Measurements from ENCODE around the gene METRN. TPM values are rescaled to one million over a fixed set of nuclear protein-coding genes. Genes with fewer than 3 reads are reported as not detected.

Gene METRN
- polyA plus RNA-seq (2012; rRNA removed) = 52.4 and 59.7 TPM in 2 replicates
- polyA plus RNA-seq (2012; cell fraction: cytosol; rRNA removed) = 25.1 and 56.0 TPM in 2 replicates
- 47.0 and 55.6 TPM in 2 replicates for polyA plus RNA-seq (2012; cell fraction: nucleus; rRNA removed)

DNA sequence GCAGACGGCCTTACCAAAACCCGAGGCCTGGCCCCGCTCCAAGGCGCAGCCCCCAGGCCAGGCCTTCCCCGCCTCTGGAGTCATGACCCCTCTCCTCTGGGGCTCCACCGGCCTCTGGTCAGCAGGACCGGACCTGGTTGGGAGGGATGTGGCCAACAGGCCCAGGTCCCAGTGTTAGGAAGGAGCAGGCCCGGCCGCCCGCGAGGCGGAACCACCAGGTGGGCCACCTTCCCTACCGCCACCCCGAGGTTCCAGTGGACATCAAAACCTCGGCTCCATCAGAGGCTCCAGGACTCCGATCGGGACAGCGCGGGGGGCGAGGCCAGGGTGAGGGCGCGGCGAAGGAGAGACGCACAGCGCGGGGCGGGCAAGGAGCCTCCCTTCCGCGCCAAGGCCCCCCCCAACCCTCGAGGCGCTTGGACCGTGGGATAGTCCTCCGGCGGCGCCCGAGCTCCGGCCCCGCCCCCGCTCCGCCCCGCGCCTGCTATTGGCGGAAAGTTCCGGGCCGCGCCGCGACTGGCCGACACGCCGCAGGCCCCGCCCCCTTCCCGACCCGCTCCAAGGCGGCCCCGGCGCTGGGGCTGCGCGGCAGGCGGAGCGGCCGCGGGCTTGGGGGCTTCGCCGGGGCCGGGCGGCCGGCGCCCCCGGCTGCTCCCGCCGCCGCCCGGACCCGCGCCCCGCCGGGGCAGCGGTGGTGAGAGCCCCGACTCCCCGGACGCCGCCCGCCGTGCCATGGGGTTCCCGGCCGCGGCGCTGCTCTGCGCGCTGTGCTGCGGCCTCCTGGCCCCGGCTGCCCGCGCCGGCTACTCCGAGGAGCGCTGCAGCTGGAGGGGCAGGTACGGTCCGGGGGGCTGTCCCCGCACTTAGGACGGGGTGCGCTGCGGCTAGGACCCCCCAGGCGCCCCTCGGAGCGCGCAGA is at the start of gene METRN:
Gene METRN (plus strand): TSS at position 561 of the 919 bp plus-strand sequence. CDS start 172 bp downstream, at position 733.
- ChIA-PET POLR2A (interaction anchor here (1.2 to 2.6 kb wide), 5 partner anchors 8 to 54 kb away, joined by 3 to 13 read pairs (median 4); partner anchors contain the start of gene CCDC78), CTCF (interaction anchor here (1.1 to 22.4 kb wide), 8 partner anchors 10 to 70 kb away, joined by 4 to 358 read pairs (median 20); partner anchors contain the start of genes ANTKMT, CCDC78, CHTF18 and CIAO3)
- Histone ChIP-seq H3K9me2 (no peaks in the 10 kb centered on the region), H3K9me3 (no peaks in the 10 kb centered on the region), H3K27ac (ENCODE audit: low read depth in 2 of 2, low read length in 1 of 2) (peak within 1 kb of the TSS; percentile 56 to 91; a peak in 3 of 4 replicates), H3K36me3 (replicated peaks in 1 of 2; ENCODE audit: control insufficient read depth in 1 of 2, insufficient read depth in 2 of 2, low read length in 1 of 2) (peaks cover 0 to 4% of the 10 kb centered on the region in 2 experiments), H3K79me2 (ENCODE audit: insufficient read depth) (0 out of 2 replicates have a peak, but pooled peaks cover 2% of the 10 kb centered on the region), H4K20me1 (ENCODE audit: insufficient read depth) (peaks cover 12% of the 10 kb centered on the region; the same call in 1 of the 2 replicates), H2AFZ (ENCODE audit: low read depth) (no peak within 1 kb of the TSS), H3K4me1 (ENCODE audit: control insufficient read depth in 1 of 2, insufficient read depth in 2 of 2, low read depth in 1 of 2, low read length in 1 of 2) (peaks cover 23 to 51% of the 10 kb centered on the region in 2 experiments; a peak in 3 of 4 replicates), H3K4me3 (ENCODE audit: low read depth in 2 of 2, low read length in 1 of 2) (peak within 1 kb of the TSS; percentile 66 to 70), H3F3A (replicated peaks; ENCODE audit: insufficient read depth) (peaks cover 32% of the 10 kb centered on the region), H3K27me3 (ENCODE audit: insufficient read depth) (no peaks in the 10 kb centered on the region), H3K4me2 (peak within 1 kb of the TSS; percentile 93), H3K9ac (peak within 1 kb of the TSS; percentile 67)
- peak; percentile 92 for DNase-seq
- WGBS (ENCODE audit: low lambda C conversion rate) = 77% methylated on average over 5 of the region's 108 CpGs
- no peak for TF ChIP-seq TAF1 (IDR thresholded peaks at IDR 0.05; ENCODE audit: borderline replicate concordance, low read depth, low read length)
- TF ChIP-seq, protein P1, sequence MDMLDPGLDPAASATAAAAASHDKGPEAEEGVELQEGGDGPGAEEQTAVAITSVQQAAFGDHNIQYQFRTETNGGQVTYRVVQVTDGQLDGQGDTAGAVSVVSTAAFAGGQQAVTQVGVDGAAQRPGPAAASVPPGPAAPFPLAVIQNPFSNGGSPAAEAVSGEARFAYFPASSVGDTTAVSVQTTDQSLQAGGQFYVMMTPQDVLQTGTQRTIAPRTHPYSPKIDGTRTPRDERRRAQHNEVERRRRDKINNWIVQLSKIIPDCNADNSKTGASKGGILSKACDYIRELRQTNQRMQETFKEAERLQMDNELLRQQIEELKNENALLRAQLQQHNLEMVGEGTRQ (IDR thresholded peaks at IDR 0.05; ENCODE audit: borderline replicate concordance, low read depth, low read length) = no peak
- no peak for TF ChIP-seq SIN3A (IDR thresholded peaks at IDR 0.05; ENCODE audit: borderline replicate concordance, low read depth, low read length)
- no peak for TF ChIP-seq SMC3 (IDR thresholded peaks at IDR 0.05; ENCODE audit: low read depth, low read length)
- no peak for TF ChIP-seq NRF1 (IDR thresholded peaks at IDR 0.05; ENCODE audit: low read depth, low read length)
- TF ChIP-seq TEAD4 (IDR thresholded peaks at IDR 0.05; ENCODE audit: borderline replicate concordance, insufficient read depth) = no peak
- no peak for TF ChIP-seq RAD21 (IDR thresholded peaks at IDR 0.05; ENCODE audit: low read length)
- no peak for TF ChIP-seq MXI1 (IDR thresholded peaks at IDR 0.05; ENCODE audit: low read depth, low read length)
- TF ChIP-seq, protein P2, sequence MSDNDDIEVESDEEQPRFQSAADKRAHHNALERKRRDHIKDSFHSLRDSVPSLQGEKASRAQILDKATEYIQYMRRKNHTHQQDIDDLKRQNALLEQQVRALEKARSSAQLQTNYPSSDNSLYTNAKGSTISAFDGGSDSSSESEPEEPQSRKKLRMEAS (IDR thresholded peaks at IDR 0.05; ENCODE audit: low read depth) = peak; percentile 83

DNA sequence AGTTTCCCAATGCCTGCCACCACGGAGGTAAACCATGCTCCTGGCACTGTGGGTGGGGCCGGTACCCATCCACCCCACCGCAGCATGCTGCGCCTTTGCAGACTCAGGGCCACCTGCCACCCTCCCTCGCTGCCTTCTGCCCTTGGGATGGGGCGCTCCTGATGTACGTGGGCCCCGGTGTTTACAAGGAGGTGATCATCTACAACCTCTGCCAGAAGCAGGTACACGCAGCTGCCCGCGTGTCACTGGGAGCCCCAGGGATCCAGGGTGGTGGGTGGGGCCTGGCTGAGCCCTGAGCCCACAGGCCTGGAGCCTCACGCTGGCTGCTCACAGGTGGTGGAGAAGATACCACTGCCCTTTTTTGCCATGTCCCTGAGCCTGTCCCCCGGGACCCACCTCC is 48.3 kb upstream of the METRN start:
- WGBS (ENCODE audit: low lambda C conversion rate) = 90% methylated on average over 7 of the region's 13 CpGs

More for the DNA sequence above, 48.3 kb upstream of the METRN start:
- Histone ChIP-seq H3K27ac (ENCODE audit: low read depth in 2 of 2, low read length in 1 of 2) (no peak overlapping the region; a peak in 1 of 4 replicates), H3K9me2 (no peaks in the 10 kb centered on the region), H3K9ac (no peak overlapping the region), H3K79me2 (ENCODE audit: insufficient read depth) (peaks cover 25% of the 10 kb centered on the region), H3K4me1 (ENCODE audit: control insufficient read depth in 1 of 2, insufficient read depth in 2 of 2, low read depth in 1 of 2, low read length in 1 of 2) (peaks cover 0 to 27% of the 10 kb centered on the region in 2 experiments; a peak in 1 of 4 replicates), H3K27me3 (ENCODE audit: insufficient read depth) (no peaks in the 10 kb centered on the region), H3K36me3 (replicated peaks in 1 of 2; ENCODE audit: control insufficient read depth in 1 of 2, insufficient read depth in 2 of 2, low read length in 1 of 2) (peaks cover 5 to 43% of the 10 kb centered on the region in 2 experiments), H3F3A (replicated peaks; ENCODE audit: insufficient read depth) (no peaks in the 10 kb centered on the region), H3K9me3 (no peaks in the 10 kb centered on the region), H4K20me1 (ENCODE audit: insufficient read depth) (0 out of 2 replicates have a peak, but pooled peaks cover 6% of the 10 kb centered on the region), H3K4me2 (no peak overlapping the region), H3K4me3 (ENCODE audit: low read depth in 2 of 2, low read length in 1 of 2) (no peak overlapping the region), H2AFZ (ENCODE audit: low read depth) (no peak overlapping the region)
- TF ChIP-seq, protein P3, sequence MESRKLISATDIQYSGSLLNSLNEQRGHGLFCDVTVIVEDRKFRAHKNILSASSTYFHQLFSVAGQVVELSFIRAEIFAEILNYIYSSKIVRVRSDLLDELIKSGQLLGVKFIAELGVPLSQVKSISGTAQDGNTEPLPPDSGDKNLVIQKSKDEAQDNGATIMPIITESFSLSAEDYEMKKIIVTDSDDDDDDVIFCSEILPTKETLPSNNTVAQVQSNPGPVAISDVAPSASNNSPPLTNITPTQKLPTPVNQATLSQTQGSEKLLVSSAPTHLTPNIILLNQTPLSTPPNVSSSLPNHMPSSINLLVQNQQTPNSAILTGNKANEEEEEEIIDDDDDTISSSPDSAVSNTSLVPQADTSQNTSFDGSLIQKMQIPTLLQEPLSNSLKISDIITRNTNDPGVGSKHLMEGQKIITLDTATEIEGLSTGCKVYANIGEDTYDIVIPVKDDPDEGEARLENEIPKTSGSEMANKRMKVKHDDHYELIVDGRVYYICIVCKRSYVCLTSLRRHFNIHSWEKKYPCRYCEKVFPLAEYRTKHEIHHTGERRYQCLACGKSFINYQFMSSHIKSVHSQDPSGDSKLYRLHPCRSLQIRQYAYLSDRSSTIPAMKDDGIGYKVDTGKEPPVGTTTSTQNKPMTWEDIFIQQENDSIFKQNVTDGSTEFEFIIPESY (IDR thresholded peaks at IDR 0.05; ENCODE audit: borderline replicate concordance, low read depth) = no peak
- TF ChIP-seq, protein P4, sequence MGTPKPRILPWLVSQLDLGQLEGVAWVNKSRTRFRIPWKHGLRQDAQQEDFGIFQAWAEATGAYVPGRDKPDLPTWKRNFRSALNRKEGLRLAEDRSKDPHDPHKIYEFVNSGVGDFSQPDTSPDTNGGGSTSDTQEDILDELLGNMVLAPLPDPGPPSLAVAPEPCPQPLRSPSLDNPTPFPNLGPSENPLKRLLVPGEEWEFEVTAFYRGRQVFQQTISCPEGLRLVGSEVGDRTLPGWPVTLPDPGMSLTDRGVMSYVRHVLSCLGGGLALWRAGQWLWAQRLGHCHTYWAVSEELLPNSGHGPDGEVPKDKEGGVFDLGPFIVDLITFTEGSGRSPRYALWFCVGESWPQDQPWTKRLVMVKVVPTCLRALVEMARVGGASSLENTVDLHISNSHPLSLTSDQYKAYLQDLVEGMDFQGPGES (IDR thresholded peaks at IDR 0.05; ENCODE audit: low read depth, low read length) = no peak
- TF ChIP-seq NRF1 (IDR thresholded peaks at IDR 0.05; ENCODE audit: low read depth, low read length) (no peak), RCOR1 (IDR thresholded peaks at IDR 0.05; ENCODE audit: low read length) (no peak), RFX5 (IDR thresholded peaks at IDR 0.05; ENCODE audit: low read length) (no peak), TAF1 (IDR thresholded peaks at IDR 0.05; ENCODE audit: borderline replicate concordance, low read depth, low read length) (no peak), TCF12 (IDR thresholded peaks at IDR 0.05) (no peak), SIN3A (IDR thresholded peaks at IDR 0.05; ENCODE audit: borderline replicate concordance, low read depth, low read length) (no peak)
- TF ChIP-seq, protein P2 (IDR thresholded peaks at IDR 0.05; ENCODE audit: low read depth) = no peak
- TF ChIP-seq, protein P5, sequence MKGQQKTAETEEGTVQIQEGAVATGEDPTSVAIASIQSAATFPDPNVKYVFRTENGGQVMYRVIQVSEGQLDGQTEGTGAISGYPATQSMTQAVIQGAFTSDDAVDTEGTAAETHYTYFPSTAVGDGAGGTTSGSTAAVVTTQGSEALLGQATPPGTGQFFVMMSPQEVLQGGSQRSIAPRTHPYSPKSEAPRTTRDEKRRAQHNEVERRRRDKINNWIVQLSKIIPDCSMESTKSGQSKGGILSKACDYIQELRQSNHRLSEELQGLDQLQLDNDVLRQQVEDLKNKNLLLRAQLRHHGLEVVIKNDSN (IDR thresholded peaks at IDR 0.05; ENCODE audit: borderline replicate concordance, low read depth) = no peak
- POLR2A ChIA-PET = interaction anchor here (0.8 to 1.5 kb wide), 3 partner anchors 9 to 71 kb away, joined by 3 to 4 read pairs (median 4); partner anchors contain the start of genes RHBDL1 and STUB1
- CTCF ChIA-PET = interaction anchor here (1.0 to 6.3 kb wide), 5 partner anchors 12 to 74 kb away, joined by 3 to 69 read pairs (median 4); partner anchors contain the start of genes CIAO3, WDR24 and WDR90
- no peak for DNase-seq
